ENCODE data around the gene TSHB.

GRCh38 chr1:114997510-114998289, 31.9 kb upstream of the TSHB start:
- TF ChIP-seq CTCF (IDR thresholded peaks at IDR 0.05; ENCODE audit: low read depth, low read length, poor library complexity, severe bottlenecking), result no peak
- TF ChIP-seq EZH2phosphoT487 (IDR thresholded peaks at IDR 0.05; ENCODE audit: borderline replicate concordance, low read length), result no peak

Data from DOHH2 (cell line).